Measurements from ENCODE around the gene MESD. TPM values are rescaled to one million over a fixed set of nuclear protein-coding genes. Genes with fewer than 3 reads are reported as not detected.

The MESD gene
- total and polyA plus RNA-seq, 5 experiments from 2014 or later: 21.3 to 30.7 (median 30.5) TPM

DNA sequence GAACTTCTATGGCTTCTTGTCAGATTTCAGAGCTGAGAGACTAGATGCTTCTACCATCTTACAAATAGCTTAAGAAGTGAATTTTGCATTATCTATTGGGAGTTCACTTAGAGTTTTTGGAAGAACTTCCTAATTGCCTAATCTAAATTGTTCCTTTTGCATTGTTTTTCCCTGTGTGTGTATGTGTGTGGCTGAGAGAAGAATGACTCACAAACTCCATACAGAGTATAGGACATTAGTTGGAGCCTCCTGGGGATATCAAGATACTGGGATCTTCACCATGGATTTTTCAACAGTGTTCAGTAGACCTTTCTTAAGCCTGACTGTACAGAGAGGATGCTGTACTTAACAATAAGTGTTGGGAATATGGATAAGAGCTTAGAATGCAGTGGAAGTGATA, 22.0 kb upstream of the MESD start:
- Mint-ChIP-seq H3K27me3 (no peaks in the 10 kb centered on the region), H3K4me1 (peaks cover 13 to 41% (median 25%) of the 10 kb centered on the region in 4 donors), H3K36me3 (no peaks in the 10 kb centered on the region), H3K9me3 (no peaks in the 10 kb centered on the region), H3K4me3 (no peak overlapping the region), H3K27ac (peak overlapping the region in 2 of 10 donors; percentile 4 to 6)
- POLR2A ChIA-PET: no interaction called here
- DNase-seq: no peak
- ATAC-seq: no peak

DNA sequence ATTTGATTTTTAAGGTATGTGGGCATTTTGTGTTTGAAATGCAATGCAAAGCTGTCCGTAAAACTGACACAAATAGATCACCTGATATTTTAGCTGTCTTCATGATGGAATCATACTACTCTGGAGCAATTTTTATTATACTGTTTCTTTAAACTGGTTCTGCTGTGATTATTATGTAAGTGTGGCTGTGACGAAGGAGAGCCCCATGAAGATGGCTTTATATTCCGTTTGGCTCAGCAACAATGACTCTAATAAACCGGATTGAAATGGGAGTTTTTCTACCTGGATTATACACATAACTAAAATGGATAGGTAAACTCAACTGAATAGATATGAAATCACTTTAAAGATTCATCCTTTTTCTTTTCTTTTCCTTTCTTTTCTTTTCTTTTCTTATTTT, 20.5 kb upstream of the MESD start:
- Mint-ChIP-seq H3K4me3 (no peak overlapping the region), H3K9me3 (no peaks in the 10 kb centered on the region), H3K36me3 (no peaks in the 10 kb centered on the region), H3K27me3 (no peaks in the 10 kb centered on the region), H3K4me1 (peaks cover 15 to 49% (median 36%) of the 10 kb centered on the region in 4 donors), H3K27ac (peak overlapping the region in 4 of 10 donors; percentile 4 to 49 (median 40))
- POLR2A ChIA-PET: interaction anchor here (1.1 kb wide), 1 partner anchor 9 kb away, joined by 3 read pairs; no protein-coding TSS in a partner anchor
- ATAC-seq (no peak), DNase-seq (no peak)

DNA sequence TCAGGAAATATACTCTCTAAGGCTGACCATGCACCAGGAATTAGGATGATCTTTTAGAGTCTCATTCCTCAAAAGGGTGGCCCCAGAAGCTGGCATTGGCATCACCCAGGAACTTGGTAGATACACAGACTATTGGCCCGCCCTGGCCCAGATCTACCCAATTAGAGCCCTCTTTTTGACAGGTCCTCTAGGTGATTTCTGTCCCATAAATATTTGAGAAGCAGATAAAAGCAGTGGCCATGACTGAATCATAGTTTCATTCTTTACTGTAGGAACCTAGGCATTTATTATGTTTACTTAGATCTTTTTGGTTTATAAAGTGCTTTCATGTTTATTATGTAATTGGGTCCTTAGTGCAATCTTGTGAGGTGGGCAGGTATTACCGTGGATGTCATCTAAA, 18.7 kb upstream of the MESD start:
- Mint-ChIP-seq H3K27me3 (no peaks in the 10 kb centered on the region), H3K4me3 (no peak overlapping the region), H3K9me3 (peaks cover 0 to under 1% (median 0%) of the 10 kb centered on the region in 9 donors), H3K36me3 (peaks cover 0 to 16% (median 5%) of the 10 kb centered on the region in 3 donors), H3K27ac (peak overlapping the region in 3 of 10 donors; percentile 19 to 36 (median 29)), H3K4me1 (peaks cover 15 to 60% (median 53%) of the 10 kb centered on the region in 4 donors)
- no peak for ATAC-seq
- POLR2A ChIA-PET: no interaction called here
- DNase-seq: no peak

- Mint-ChIP-seq H3K4me3 (no peak overlapping the region), H3K36me3 (peaks cover 0 to 20% (median 6%) of the 10 kb centered on the region in 3 donors), H3K27me3 (no peaks in the 10 kb centered on the region), H3K27ac (peak overlapping the region in 2 of 10 donors; percentile 33 to 73), H3K4me1 (peaks cover 15 to 63% (median 55%) of the 10 kb centered on the region in 4 donors), H3K9me3 (peaks cover 0 to 2% (median 0%) of the 10 kb centered on the region in 9 donors)
- ATAC-seq (no peak), DNase-seq (no peak)
- POLR2A ChIA-PET: no interaction called here
Observed at GRCh38 chr15:81007428-81008064, 17.9 kb upstream of the MESD start.

GRCh38 chr15:81006124-81006523, 16.5 kb upstream of the MESD start:
- Mint-ChIP-seq H3K27ac (peak overlapping the region in 1 of 10 donors; percentile 20), H3K27me3 (no peaks in the 10 kb centered on the region), H3K4me1 (peaks cover 12 to 64% (median 55%) of the 10 kb centered on the region in 4 donors), H3K4me3 (no peak overlapping the region), H3K36me3 (peaks cover 0 to 22% (median 6%) of the 10 kb centered on the region in 3 donors), H3K9me3 (peaks cover 0 to 2% (median 0%) of the 10 kb centered on the region in 9 donors)
- DNase-seq (no peak), ATAC-seq (no peak)
- POLR2A ChIA-PET: interaction anchor here (0.8 kb wide), 1 partner anchor 26 kb away, joined by 4 read pairs; no protein-coding TSS in a partner anchor

DNA sequence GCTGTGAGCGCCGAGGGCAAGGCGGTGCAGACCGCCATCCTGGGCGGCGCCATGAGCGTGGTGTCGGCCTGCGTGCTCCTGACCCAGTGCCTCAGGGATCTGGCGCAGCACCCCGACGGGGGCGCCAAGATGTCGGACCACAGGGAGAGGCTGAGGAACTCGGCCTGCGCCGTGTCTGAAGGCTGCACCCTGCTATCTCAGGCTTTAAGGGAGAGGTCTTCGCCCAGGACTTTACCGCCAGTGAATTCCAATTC, 13.4 kb upstream of the MESD start:
- H3K9me3 Mint-ChIP-seq: peaks cover 0 to 2% (median 0%) of the 10 kb centered on the region in 9 donors
- peaks cover 25 to 68% (median 60%) of the 10 kb centered on the region in 4 donors for H3K4me1 Mint-ChIP-seq
- DNase-seq (no peak), ATAC-seq (no peak)
- peaks cover 0 to 22% (median 6%) of the 10 kb centered on the region in 3 donors for H3K36me3 Mint-ChIP-seq
- peak overlapping the region in 2 of 10 donors; percentile 71 to 77 for H3K27ac Mint-ChIP-seq
- POLR2A ChIA-PET: interaction anchor here (1.5 kb wide), 1 partner anchor 24 kb away, joined by 5 read pairs; no protein-coding TSS in a partner anchor
- H3K27me3 Mint-ChIP-seq: no peaks in the 10 kb centered on the region
- H3K4me3 Mint-ChIP-seq: peak overlapping the region in 7 of 10 donors; percentile 8 to 83 (median 68)

DNA sequence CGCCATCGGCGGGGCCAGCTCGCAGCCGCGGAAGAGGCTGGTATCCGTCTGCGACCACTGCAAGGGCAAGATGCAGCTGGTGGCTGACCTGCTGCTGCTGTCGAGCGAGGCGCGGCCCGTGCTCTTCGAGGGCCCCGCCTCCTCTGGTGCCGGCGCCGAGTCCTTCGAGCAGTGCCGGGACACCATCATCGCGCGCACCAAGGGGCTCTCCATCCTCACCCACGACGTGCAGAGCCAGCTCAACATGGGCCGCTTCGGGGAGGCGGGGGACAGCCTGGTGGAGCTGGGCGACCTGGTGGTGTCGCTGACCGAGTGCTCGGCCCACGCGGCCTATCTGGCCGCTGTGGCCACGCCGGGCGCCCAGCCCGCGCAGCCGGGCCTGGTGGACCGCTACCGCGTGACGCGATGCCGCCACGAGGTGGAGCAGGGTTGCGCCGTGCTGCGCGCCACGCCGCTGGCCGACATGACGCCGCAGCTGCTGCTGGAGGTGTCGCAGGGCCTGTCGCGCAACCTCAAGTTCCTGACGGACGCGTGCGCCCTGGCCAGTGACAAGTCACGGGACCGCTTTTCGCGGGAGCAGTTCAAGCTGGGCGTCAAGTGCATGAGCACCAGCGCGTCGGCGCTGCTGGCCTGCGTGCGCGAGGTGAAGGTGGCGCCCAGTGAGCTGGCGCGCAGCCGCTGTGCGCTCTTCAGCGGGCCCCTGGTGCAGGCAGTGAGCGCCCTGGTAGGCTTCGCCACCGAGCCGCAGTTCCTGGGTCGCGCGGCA, 12.9 kb upstream of the MESD start:
- H3K9me3 Mint-ChIP-seq: peaks cover 0 to 2% (median 0%) of the 10 kb centered on the region in 9 donors
- peaks cover 25 to 65% (median 59%) of the 10 kb centered on the region in 4 donors for H3K4me1 Mint-ChIP-seq
- ATAC-seq (no peak), DNase-seq (peak in 1 of 10 donors; percentile 10)
- peaks cover 0 to 22% (median 6%) of the 10 kb centered on the region in 3 donors for H3K36me3 Mint-ChIP-seq
- H3K4me3 Mint-ChIP-seq: peak overlapping the region in 9 of 10 donors; percentile 10 to 93 (median 43)
- no peaks in the 10 kb centered on the region for H3K27me3 Mint-ChIP-seq
- POLR2A ChIA-PET: interaction anchor here (1.2 to 3.4 kb wide), 3 partner anchors 13 to 266 kb away, joined by 3 to 58 read pairs (median 4); partner anchors contain the start of gene MESD
- H3K27ac Mint-ChIP-seq: no peak overlapping the region

DNA sequence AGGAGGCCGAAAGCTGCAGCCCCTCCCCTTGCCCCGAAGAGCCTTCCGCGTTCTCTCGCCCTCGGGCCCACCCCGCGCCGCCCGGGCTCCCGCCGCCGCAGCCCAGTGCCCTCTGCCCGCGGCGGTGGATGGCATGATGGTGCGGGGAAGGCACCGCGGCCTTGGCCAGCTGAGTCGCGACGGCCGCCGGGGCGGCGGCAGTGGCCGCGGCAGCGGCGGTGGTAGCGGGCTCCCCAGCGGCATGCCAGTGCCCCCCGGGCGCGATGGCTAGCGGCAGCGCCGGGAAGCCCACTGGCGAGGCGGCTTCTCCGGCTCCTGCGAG, 12.4 kb upstream of the MESD start:
- Mint-ChIP-seq H3K36me3 (peaks cover 0 to 22% (median 6%) of the 10 kb centered on the region in 3 donors), H3K9me3 (peaks cover 0 to 2% (median 0%) of the 10 kb centered on the region in 9 donors), H3K4me3 (peak overlapping the region; percentile 69 to 93 (median 80)), H3K27me3 (no peaks in the 10 kb centered on the region), H3K4me1 (peaks cover 25 to 60% (median 56%) of the 10 kb centered on the region in 4 donors), H3K27ac (peak overlapping the region in 5 of 10 donors; percentile 53 to 72 (median 66))
- ATAC-seq: no peak
- POLR2A ChIA-PET: interaction anchor here (1.2 to 3.4 kb wide), 4 partner anchors 12 to 267 kb away, joined by 3 to 58 read pairs (median 6); partner anchors contain the start of gene MESD
- DNase-seq: peak in 2 of 10 donors; percentile 29 to 38

DNA sequence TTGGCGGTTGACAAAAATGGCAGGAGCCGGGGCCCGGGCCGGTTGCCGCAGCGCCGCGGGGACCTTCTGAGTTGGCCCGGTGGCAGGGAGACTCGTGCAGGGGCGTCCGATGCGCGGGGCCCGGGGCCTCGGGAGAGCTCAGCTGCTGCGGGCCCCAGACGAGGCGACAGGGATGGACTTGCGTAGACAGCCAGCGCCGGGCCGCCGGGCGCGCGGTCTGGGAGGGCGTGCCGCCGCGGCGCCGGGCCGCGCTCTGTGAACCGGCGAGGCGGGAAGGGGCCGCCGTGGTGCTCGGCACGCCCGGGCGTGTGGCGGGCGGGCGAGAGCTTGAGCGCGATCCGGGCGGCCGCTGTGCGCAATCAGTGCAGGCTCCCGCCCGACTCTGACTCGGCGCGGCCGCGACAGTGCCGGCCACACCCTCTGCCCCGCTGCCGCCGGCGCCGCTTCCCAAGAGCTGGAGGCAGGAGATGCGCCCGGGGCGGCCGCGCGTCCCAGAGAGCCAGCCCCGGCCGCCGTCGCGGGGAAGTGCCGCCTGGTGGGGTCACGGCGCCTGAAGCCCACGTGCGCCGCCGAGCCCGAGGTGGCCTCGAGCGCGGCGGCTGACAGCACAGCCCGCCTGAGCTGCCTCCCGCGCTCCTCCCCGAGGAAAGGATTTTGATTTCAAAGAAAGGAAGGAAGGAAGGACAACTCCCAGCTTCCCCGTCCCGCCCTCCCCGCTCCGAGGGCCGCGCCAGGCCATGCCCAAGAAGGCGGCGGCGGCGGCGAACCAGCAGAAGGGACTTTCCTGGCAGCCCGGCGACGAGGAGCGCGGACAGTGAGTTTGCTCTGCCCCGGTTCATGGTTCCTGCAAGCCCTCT, 11.8 kb upstream of the MESD start:
- H3K36me3 Mint-ChIP-seq: peaks cover 0 to 22% (median 6%) of the 10 kb centered on the region in 3 donors
- H3K4me1 Mint-ChIP-seq: peaks cover 25 to 59% (median 55%) of the 10 kb centered on the region in 4 donors
- H3K4me3 Mint-ChIP-seq: peak overlapping the region; percentile 88 to 98 (median 94)
- peak overlapping the region in 6 of 10 donors; percentile 79 to 98 (median 96) for H3K27ac Mint-ChIP-seq
- ATAC-seq (peak; percentile 43 to 49), DNase-seq (peak in 9 of 10 donors; percentile 24 to 70 (median 48))
- no peaks in the 10 kb centered on the region for H3K27me3 Mint-ChIP-seq
- POLR2A ChIA-PET: interaction anchor here (0.7 to 3.4 kb wide), 11 partner anchors 8 to 1078 kb away, joined by 3 to 58 read pairs (median 4); partner anchors contain the start of gene MESD
- peaks cover 0 to 2% (median 0%) of the 10 kb centered on the region in 9 donors for H3K9me3 Mint-ChIP-seq

DNA sequence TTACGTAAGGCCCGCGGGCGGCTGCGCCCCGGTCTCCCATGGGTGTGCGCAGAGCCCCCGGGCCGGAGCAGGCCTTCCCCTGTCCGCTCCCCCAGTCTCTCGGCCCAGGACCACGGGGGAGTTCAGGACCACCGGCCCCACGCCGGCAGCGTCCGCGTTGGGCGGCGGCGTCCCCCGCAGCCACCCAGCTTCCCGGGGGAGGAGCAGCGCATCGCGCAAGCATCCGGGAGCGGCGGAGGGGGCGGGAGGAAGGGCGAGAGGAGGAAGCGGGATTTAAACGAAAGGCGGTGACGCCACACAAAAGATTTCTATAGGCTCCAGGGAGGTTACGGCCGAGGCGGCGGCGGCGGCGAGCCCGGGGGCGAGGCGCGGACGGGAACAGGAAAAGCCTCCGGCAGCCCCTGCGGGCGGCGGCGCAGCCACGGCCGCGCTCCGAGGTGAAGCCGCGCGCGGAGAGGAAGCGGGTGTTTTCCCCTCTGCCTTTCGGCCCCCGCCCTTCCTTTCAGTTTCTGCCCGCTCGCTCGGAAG, 11.1 kb upstream of the MESD start, which contains the start of gene TLNRD1:
Gene TLNRD1, plus strand, starts transcription at position 300 of the 528 bp plus-strand sequence. CDS start 1,349 bp downstream, outside the sequence.
- POLR2A ChIA-PET: interaction anchor here (0.8 to 3.4 kb wide), 15 partner anchors 11 to 1078 kb away, joined by 3 to 58 read pairs (median 4); partner anchors contain the start of gene MESD
- peaks cover 28 to 63% (median 50%) of the 10 kb centered on the region in 4 donors for H3K4me1 Mint-ChIP-seq
- peaks cover 0 to 22% (median 6%) of the 10 kb centered on the region in 3 donors for H3K36me3 Mint-ChIP-seq
- H3K27me3 Mint-ChIP-seq: no peaks in the 10 kb centered on the region
- peak; percentile 71 for ATAC-seq
- peak within 1 kb of the TSS; percentile 88 to 98 (median 94) for H3K4me3 Mint-ChIP-seq
- H3K9me3 Mint-ChIP-seq: peaks cover 0 to 4% (median 0%) of the 10 kb centered on the region in 9 donors
- DNase-seq: peak; percentile 63 to 89 (median 74)
- peak within 1 kb of the TSS; percentile 93 to 99 (median 96) for H3K27ac Mint-ChIP-seq

GRCh38 chr15:81000144-81000623, 10.6 kb upstream of the MESD start:
- H3K9me3 Mint-ChIP-seq: peaks cover 0 to 4% (median 0%) of the 10 kb centered on the region in 9 donors
- peak overlapping the region; percentile 93 to 99 (median 96) for H3K27ac Mint-ChIP-seq
- no peak for ATAC-seq
- peak in 3 of 10 donors; percentile 19 to 31 (median 29) for DNase-seq
- H3K27me3 Mint-ChIP-seq: no peaks in the 10 kb centered on the region
- peaks cover 0 to 22% (median 6%) of the 10 kb centered on the region in 3 donors for H3K36me3 Mint-ChIP-seq
- peaks cover 26 to 60% (median 45%) of the 10 kb centered on the region in 4 donors for H3K4me1 Mint-ChIP-seq
- H3K4me3 Mint-ChIP-seq: peak overlapping the region; percentile 88 to 98 (median 94)
- POLR2A ChIA-PET: interaction anchor here (0.8 to 3.4 kb wide), 9 partner anchors 11 to 303 kb away, joined by 3 to 58 read pairs (median 4); partner anchors contain the start of gene MESD

Measured in naive thymus-derived CD8-positive, alpha-beta T cell (primary cell).